GM10248 (cell line): ENCODE data around the gene GJC1.

ENCODE experiments used
- CTCF ChIA-PET: fragments of 300-600 bp; sonication (Branson Sonifier 250); formaldehyde crosslinking; extraction: SDS; loops from one replicate; lab custom pipeline; 2021; ENCODE audit warnings: antibody characterized with exemption; lab: Yijun Ruan, JAX
- POLR2A ChIA-PET: fragments of 350-650 bp; sonication (Branson Sonifier 250); formaldehyde crosslinking; extraction: SDS; loops from one replicate; lab custom pipeline; 2020; ENCODE audit warnings: antibody characterized with exemption; lab: Yijun Ruan, JAX
- DNase-seq: peaks from one replicate; pipeline ENCODE4 v3.0.0; 2012; ENCODE audit errors: extremely low spot score
- CTCF ChIP-seq: IDR thresholded peaks from 2 replicates; pipeline ENCODE4 v1.5.1; 2012; ENCODE audit warnings: mild to moderate bottlenecking, low read depth; ENCODE audit errors: extremely low read depth, missing control alignments, control extremely low read depth

Gene GJC1

DNA sequence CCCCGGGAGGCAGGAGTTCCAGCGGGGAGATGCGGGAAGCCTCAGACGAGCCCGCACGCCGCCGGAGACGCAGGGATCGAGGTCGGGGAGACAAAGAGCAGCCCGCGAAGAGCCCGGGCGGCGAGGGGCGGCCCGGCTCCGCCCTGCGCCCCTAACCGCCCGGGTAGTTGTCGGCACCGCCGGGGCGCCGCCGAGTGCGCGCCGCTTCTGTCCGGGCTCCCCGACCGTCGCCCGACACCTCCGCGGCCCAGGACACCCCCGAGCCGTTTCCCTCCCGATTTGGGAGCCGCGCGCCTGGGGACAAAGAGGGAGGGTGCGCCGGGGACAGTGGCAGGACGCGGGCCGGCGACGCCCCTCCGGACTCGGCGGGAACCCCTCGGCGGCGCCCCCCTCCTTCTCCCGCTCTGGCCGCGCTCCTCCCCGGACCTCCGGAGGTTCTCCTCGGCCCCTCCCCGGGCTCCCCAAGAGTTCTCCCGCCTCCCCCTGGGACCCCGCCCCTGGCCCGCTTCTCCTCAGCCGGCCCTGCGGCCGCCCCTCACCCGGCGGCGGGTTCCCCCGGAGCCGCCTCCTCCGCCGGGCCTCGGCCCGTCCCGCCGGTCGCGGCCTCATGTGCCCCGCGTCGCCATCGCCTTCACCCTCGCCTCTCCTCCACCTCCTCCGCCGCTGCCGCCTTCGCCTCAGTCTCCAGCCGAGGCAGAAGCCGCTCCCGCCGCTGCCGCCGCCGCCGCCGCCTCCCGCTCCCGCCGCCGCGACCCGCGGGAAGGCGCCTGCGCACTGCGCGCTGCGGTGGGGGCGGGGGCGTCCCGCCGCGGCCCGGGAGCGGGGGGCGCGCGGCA lies at the start of gene GJC1:
Gene GJC1, minus strand, starts transcription at position 765 of the 836 bp plus-strand sequence. CDS start 24,470 bp downstream, outside the sequence.
- DNase-seq: peak; percentile 61
- ChIA-PET POLR2A (no interaction called here), CTCF (interaction anchor here (1.0 to 1.7 kb wide), 3 partner anchors 49 to 54 kb away, joined by 3 to 7 read pairs (median 4); no protein-coding TSS in a partner anchor)
- no peak for TF ChIP-seq CTCF

GRCh38 chr17:44879376-44879775 lies 49.3 kb upstream of the GJC1 start:
- ChIA-PET POLR2A (interaction anchor here (0.6 to 0.8 kb wide), 2 partner anchors 60 to 269 kb away, joined by 4 to 7 read pairs; partner anchors contain the start of gene HEXIM1), CTCF (interaction anchor here (0.7 to 13.3 kb wide), 14 partner anchors 9 to 218 kb away, joined by 3 to 156 read pairs (median 4); no protein-coding TSS in a partner anchor)
- no peak for TF ChIP-seq CTCF
- DNase-seq: no peak

DNA sequence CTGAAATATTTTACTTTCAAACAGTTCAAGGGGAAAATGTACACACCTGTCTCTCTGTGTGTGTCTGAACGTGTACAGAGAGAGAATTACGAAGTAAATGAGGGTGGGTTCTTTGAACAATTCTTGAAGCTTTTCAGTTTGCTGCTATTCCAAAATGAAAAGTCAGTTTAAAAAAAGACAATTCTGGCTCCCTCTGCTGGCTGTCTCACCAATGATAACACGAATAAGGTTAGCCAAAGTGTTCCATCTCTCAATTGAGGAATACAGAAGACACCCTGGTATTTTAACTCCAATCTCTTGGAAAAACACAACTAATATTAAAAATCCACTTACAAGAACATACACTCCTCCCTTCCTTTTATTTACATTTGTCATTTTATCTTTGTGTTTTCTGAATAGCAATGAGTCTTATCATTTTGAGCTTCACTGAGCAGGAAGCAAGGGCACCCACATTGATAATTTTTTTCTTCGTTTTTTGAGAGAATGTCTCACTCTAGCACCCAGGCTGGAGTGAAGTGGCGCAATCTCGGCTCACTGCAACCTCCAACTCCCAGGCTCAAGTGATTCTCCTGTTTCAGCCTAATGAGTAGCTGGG lies 48.6 kb upstream of the GJC1 start:
- ChIA-PET POLR2A (interaction anchor here (0.6 to 0.8 kb wide), 2 partner anchors 95 to 270 kb away, joined by 4 to 5 read pairs; partner anchors contain the start of gene HEXIM1), CTCF (interaction anchor here (0.7 to 13.3 kb wide), 20 partner anchors 8 to 669 kb away, joined by 3 to 156 read pairs (median 4); no protein-coding TSS in a partner anchor)
- TF ChIP-seq CTCF: peak; percentile 48
- DNase-seq: peak; percentile 36

DNA sequence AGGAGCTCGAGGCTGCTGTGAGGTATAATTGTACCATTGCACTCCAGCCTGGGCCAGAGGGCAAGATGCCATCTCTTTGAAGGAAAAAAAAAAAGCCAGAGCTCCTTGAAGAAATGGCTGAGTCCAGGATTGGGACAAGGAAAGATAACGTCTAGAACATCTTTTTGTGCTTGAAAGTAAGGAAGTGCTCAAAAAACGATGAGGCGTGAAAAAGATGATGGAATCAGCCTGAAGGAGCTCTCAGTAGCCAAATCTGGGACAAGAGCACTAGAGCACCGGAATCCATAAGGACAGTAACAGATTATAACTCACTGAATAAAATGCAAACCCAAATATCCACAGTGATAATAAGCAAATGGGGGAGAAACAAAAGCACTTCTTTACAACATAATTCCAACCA lies 47.0 kb upstream of the GJC1 start:
- ChIA-PET CTCF (interaction anchor here (0.8 to 13.3 kb wide), 6 partner anchors 12 to 145 kb away, joined by 3 to 156 read pairs (median 8); no protein-coding TSS in a partner anchor), POLR2A (no interaction called here)
- no peak for TF ChIP-seq CTCF
- DNase-seq: no peak

DNA sequence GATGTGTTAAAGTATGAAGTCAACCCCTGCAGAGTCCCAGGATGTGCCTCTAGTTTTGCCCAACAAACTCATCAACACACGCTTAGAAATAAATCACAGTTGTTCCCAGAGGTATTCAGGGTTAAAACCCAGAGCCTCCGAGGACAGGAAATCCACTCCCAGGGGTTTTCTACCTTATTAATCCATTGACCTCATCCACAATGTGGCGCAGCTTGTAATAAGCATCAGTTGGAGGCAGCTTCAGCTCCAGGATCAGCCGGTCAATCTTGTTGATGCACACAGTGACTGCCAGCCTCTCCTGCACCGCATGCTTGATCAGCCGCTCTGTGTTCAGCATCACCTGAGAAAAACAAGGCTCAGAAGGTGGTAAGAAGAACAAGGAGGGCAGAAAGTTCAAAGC lies 45.7 kb upstream of the GJC1 start:
- DNase-seq: no peak
- no peak for TF ChIP-seq CTCF
- ChIA-PET CTCF (interaction anchor here (7.3 to 13.3 kb wide), 2 partner anchors 11 to 97 kb away, joined by 72 to 156 read pairs; no protein-coding TSS in a partner anchor), POLR2A (interaction anchor here (0.7 kb wide), 1 partner anchor 39 kb away, joined by 9 read pairs; no protein-coding TSS in a partner anchor)
